Vagina (tissue), 2 donors: Measurements from ENCODE around the gene CCDC185. TPM values are rescaled to one million over a fixed set of nuclear protein-coding genes. Genes with fewer than 3 reads are reported as not detected.
"Not testable (repeated sequence)": the region's sequence is repeated elsewhere in the genome, so short reads cannot be mapped to it uniquely, and the experiment has no call there.

Source experiments
- DNase-seq, 2 donors: peaks; one replicate each; pipeline ENCODE4 v3.0.0-alpha.2; 2017; ENCODE audit errors: extremely low spot score in 2 of 2
- H3K27ac ChIP-seq: fragments of 200-600 bp; sonication (generic); one replicate; pipeline ENCODE4 v1.5.1; 2019
- H3K27me3 ChIP-seq: fragments of 200-600 bp; sonication (generic); one replicate; pipeline ENCODE4 v1.5.1; 2019
- H3K36me3 ChIP-seq, 2 donors: fragments of 200-600 bp; sonication (generic); one replicate each; pipeline ENCODE4 v1.5.1; 2017 to 2019
- H3K4me1 ChIP-seq: fragments of 200-600 bp; sonication (generic); one replicate; pipeline ENCODE4 v1.5.1; 2019
- H3K4me3 ChIP-seq, 2 donors: fragments of 200-600 bp; sonication (generic); 1 replicate in 1 of 2; 2 replicates in 1 of 2; pipeline ENCODE4 v1.5.1; 2016 to 2019
- H3K9me3 ChIP-seq: fragments of 200-600 bp; sonication (generic); one replicate; pipeline ENCODE4 v1.5.1; 2019
- CTCF ChIP-seq, 3 experiments: fragments of 450-650 bp in 2 of 3; fragments of 200-600 bp in 1 of 3; sonication (generic) in 1 of 3; IDR thresholded peaks; one replicate each; pipeline ENCODE4 v1.5.1; 2017 to 2019; ENCODE audit warnings: antibody characterized with exemption in 3 of 3, mild to moderate bottlenecking in 2 of 3, moderate library complexity in 2 of 3
- POLR2A ChIP-seq, 2 donors: fragments of 450-650 bp; IDR thresholded peaks; one replicate each; pipeline ENCODE4 v1.6.1; 2017; ENCODE audit warnings: antibody characterized with exemption in 2 of 2, mild to moderate bottlenecking in 2 of 2, moderate library complexity in 2 of 2
- POLR2AphosphoS5 ChIP-seq, 2 donors: sonication (generic); formaldehyde crosslinking; IDR thresholded peaks; one replicate each; pipeline ENCODE4 v1.9.0; 2017; ENCODE audit warnings: antibody characterized with exemption in 2 of 2, mild to moderate bottlenecking in 2 of 2, low read depth in 1 of 2; ENCODE audit not compliant: insufficient read depth in 1 of 2
- intact Hi-C: fragments of 100-400 bp; cut with DNase I; formaldehyde crosslinking; loops from one replicate; pipeline ENCODE4 v1.15.1; 2023
- total RNA-seq: library from RNA; depleted of rRNA; stranded (reverse); fragments of >200 nt; gene quantifications from one replicate; pipeline ENCODE4 v1.2.3, GENCODE V29; 2016

Gene CCDC185
- total RNA-seq, 1 donor from 2014 or later: not detected

DNA sequence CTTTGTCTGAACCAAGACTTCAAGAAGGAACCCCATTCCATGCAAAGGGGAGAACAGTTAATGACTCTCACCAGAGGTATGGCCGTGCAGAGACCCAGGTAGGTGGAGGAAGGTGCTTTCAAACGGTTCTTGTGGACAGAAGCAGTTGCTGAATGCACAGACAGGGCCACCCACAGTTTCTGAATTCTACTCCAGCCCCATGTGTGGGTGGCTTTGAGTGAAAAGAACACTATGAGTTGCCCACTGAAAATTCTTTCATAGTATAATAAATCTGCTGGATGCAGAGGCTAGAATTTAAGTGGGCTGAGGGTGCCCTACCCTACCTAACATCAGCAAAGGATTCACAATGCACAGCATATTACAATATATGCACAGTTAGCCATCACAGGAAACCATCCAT, 7.2 kb upstream of the CCDC185 start:
- intact Hi-C loops: no loop called here
- no peaks in the 10 kb centered on the region for H3K9me3 ChIP-seq
- H3K4me1 ChIP-seq: no peaks in the 10 kb centered on the region
- H3K36me3 ChIP-seq: no peaks in the 10 kb centered on the region
- no peaks in the 10 kb centered on the region for H3K27me3 ChIP-seq
- H3K27ac ChIP-seq: no peak overlapping the region
- H3K4me3 ChIP-seq: no peak overlapping the region
- TF ChIP-seq POLR2A (IDR thresholded peaks at IDR 0.05) (no peak), CTCF (IDR thresholded peaks at IDR 0.05) (no peak), POLR2AphosphoS5 (IDR thresholded peaks at IDR 0.05; ENCODE audit: insufficient read depth in 1 of 2, low read depth in 1 of 2) (no peak)
- no peak for DNase-seq

GRCh38 chr1:223390618-223391017, 2.6 kb upstream of the CCDC185 start:
- H3K4me1 ChIP-seq: peaks cover 10% of the 10 kb centered on the region
- no peak overlapping the region for H3K4me3 ChIP-seq
- intact Hi-C loops: no loop called here
- H3K27me3 ChIP-seq: no peaks in the 10 kb centered on the region
- H3K9me3 ChIP-seq: no peaks in the 10 kb centered on the region
- no peak for DNase-seq
- H3K27ac ChIP-seq: no peak overlapping the region
- no peak for TF ChIP-seq POLR2AphosphoS5 (IDR thresholded peaks at IDR 0.05; ENCODE audit: insufficient read depth in 1 of 2, low read depth in 1 of 2)
- TF ChIP-seq CTCF (IDR thresholded peaks at IDR 0.05): no peak
- TF ChIP-seq POLR2A (IDR thresholded peaks at IDR 0.05): no peak
- H3K36me3 ChIP-seq: no peaks in the 10 kb centered on the region

DNA sequence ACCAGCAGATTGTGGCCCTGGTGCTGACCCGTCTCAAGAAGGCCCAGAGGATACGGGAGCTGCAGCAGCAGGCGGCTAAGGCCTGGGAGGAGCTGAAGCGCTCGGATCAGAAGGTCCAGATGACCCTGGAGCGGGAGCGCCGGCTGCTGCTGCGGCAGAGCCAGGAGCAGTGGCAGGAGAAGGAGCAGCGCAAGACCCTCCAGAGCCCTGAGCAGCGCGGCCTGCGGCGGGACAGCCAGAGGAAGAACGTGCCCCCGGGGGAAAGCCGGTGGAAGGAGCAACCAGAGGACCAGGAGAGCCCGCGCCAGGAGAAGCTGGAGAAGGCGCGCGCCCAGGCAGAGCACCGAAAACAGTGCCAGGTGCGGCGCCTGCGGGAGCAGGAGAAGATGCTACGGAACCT, 1.0 kb downstream of the CCDC185 start:
- H3K36me3 ChIP-seq: no peaks in the 10 kb centered on the region
- H3K4me3 ChIP-seq: no peak overlapping the region
- no peak for TF ChIP-seq POLR2AphosphoS5 (IDR thresholded peaks at IDR 0.05; ENCODE audit: insufficient read depth in 1 of 2, low read depth in 1 of 2)
- no peak for TF ChIP-seq CTCF (IDR thresholded peaks at IDR 0.05)
- no peak for TF ChIP-seq POLR2A (IDR thresholded peaks at IDR 0.05)
- no peaks in the 10 kb centered on the region for H3K27me3 ChIP-seq
- no peak overlapping the region for H3K27ac ChIP-seq
- intact Hi-C loops: no loop called here
- H3K4me1 ChIP-seq: peaks cover 10% of the 10 kb centered on the region
- no peak for DNase-seq
- H3K9me3 ChIP-seq: no peaks in the 10 kb centered on the region

DNA sequence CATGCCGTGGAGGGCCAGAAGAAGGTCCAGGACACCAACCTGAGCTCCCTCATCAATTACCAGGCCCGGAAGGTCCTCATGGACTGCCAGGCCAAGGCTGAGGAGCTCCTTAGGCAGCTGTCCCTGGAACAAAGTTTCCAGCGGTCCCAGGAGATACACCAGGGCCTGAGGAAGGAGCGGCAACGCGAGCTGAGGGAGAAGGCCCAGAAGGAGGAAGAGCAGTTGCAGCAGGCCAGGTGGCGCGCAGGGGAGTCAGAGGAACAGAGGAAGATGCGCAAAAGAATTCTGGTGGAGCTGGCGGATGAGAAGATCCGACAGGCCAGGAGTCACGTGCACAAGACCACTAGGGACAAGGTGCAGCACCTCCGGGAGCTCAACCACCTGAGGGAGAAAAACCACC, 1.5 kb downstream of the CCDC185 start:
- no peaks in the 10 kb centered on the region for H3K36me3 ChIP-seq
- intact Hi-C loops: no loop called here
- H3K27me3 ChIP-seq: no peaks in the 10 kb centered on the region
- H3K27ac ChIP-seq: no peak overlapping the region
- no peak for DNase-seq
- no peak overlapping the region for H3K4me3 ChIP-seq
- TF ChIP-seq POLR2AphosphoS5 (IDR thresholded peaks at IDR 0.05; ENCODE audit: insufficient read depth in 1 of 2, low read depth in 1 of 2): no peak
- no peak for TF ChIP-seq POLR2A (IDR thresholded peaks at IDR 0.05)
- no peak for TF ChIP-seq CTCF (IDR thresholded peaks at IDR 0.05)
- no peaks in the 10 kb centered on the region for H3K9me3 ChIP-seq
- peaks cover 10% of the 10 kb centered on the region for H3K4me1 ChIP-seq

DNA sequence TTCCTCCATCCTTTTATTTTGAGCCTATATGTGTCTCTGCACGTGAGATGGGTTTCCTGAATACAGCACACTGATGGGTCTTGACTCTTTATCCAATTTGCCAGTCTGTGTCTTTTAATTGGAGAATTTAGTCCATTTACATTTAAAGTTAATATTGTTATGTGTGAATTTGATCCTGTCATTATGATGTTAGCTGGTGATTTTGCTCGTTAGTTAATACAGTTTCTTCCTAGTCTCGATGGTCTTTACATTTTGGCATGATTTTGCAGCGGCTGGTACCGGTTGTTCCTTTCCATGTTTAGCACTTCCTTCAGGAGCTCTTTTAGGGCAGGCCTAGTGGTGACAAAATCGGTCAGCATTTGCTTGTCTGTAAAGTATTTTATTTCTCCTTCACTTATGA, 6.2 kb downstream of the CCDC185 start:
- H3K4me1 ChIP-seq, H3K9me3 ChIP-seq, H3K4me3 ChIP-seq, H3K27ac ChIP-seq, H3K27me3 ChIP-seq, intact Hi-C loops, DNase-seq, H3K36me3 ChIP-seq: not testable (repeated sequence)
